Type B pancreatic cell (in vitro differentiated cells): ENCODE data around the gene ERMARD. TPM values are rescaled to one million over a fixed set of nuclear protein-coding genes. Genes with fewer than 3 reads are reported as not detected.
A peak's percentile ranks its signal among the peaks of the same experiment; 100 is the strongest.

Experiments used
- DNase-seq: peaks from one replicate; pipeline ENCODE4 v3.0.0; 2021; ENCODE audit warnings: mixed read lengths; ENCODE audit not compliant: unreplicated experiment; ENCODE audit errors: extremely low spot score
- H3K27ac Mint-ChIP-seq: 2 replicates; pipeline ENCODE4 v1.8.0; 2021; ENCODE audit warnings: mild to moderate bottlenecking, mixed read lengths
- H3K27me3 Mint-ChIP-seq: 2 replicates; pipeline ENCODE4 v1.8.0; 2021; ENCODE audit warnings: mixed read lengths
- H3K36me3 Mint-ChIP-seq: 2 replicates; pipeline ENCODE4 v1.8.0; 2021; ENCODE audit warnings: mixed read lengths
- H3K4me1 Mint-ChIP-seq: one replicate; pipeline ENCODE4 v1.8.0; 2021; ENCODE audit warnings: mixed read lengths; ENCODE audit not compliant: unreplicated experiment
- H3K4me3 Mint-ChIP-seq: 2 replicates; pipeline ENCODE4 v1.8.0; 2021; ENCODE audit warnings: mild to moderate bottlenecking, mixed read lengths
- H3K9me3 Mint-ChIP-seq: 2 replicates; pipeline ENCODE4 v1.8.0; 2021; ENCODE audit warnings: mixed read lengths
- total RNA-seq: library from RNA; stranded (reverse); gene quantifications from 2 replicates; pipeline ENCODE4 v1.2.1, GENCODE V29; 2021; ENCODE audit warnings: low replicate concordance
- TF ChIP-seq, protein P1 (sequence below): fragments of 200-600 bp; sonication (generic); conservative IDR thresholded peaks from 2 replicates; pipeline ENCODE4 v1.5.0; 2021; ENCODE audit warnings: antibody characterized with exemption, mild to moderate bottlenecking

ERMARD gene
- total RNA-seq, 1 donor from 2014 or later = 32.1 TPM

DNA sequence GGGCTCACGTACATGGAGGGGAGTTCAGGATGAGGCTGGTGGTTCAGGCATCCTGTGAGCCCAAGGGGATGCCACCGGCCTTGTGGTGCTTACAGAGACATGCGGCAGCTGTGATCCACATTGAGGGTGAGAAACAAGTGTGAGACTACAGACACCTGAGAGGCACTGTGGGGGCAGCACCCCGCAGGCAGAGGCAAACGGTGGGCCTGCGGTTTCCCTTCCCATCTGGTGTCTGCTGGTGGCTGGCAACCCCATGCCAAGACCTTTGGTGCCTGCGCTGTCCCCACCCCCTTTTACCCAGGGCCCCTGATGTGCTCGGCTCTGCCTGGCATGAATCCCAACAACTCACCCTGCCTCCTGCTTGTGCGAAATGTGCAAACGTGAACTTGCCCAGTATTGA is 42.0 kb downstream of the ERMARD start:
- DNase-seq = peak; percentile 58
- Mint-ChIP-seq H3K27me3 (peaks cover 5% of the 10 kb centered on the region), H3K36me3 (no peaks in the 10 kb centered on the region), H3K4me1 (peaks cover 15% of the 10 kb centered on the region), H3K9me3 (no peaks in the 10 kb centered on the region), H3K4me3 (peak overlapping the region; percentile 31), H3K27ac (no peak overlapping the region)
- TF ChIP-seq, protein P1, sequence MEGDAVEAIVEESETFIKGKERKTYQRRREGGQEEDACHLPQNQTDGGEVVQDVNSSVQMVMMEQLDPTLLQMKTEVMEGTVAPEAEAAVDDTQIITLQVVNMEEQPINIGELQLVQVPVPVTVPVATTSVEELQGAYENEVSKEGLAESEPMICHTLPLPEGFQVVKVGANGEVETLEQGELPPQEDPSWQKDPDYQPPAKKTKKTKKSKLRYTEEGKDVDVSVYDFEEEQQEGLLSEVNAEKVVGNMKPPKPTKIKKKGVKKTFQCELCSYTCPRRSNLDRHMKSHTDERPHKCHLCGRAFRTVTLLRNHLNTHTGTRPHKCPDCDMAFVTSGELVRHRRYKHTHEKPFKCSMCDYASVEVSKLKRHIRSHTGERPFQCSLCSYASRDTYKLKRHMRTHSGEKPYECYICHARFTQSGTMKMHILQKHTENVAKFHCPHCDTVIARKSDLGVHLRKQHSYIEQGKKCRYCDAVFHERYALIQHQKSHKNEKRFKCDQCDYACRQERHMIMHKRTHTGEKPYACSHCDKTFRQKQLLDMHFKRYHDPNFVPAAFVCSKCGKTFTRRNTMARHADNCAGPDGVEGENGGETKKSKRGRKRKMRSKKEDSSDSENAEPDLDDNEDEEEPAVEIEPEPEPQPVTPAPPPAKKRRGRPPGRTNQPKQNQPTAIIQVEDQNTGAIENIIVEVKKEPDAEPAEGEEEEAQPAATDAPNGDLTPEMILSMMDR = no peak

GRCh38 chr6:169794317-169795055 is 43.1 kb downstream of the ERMARD start:
- H3K27me3 Mint-ChIP-seq = peaks cover 5% of the 10 kb centered on the region
- peaks cover 19% of the 10 kb centered on the region for H3K4me1 Mint-ChIP-seq
- TF ChIP-seq, protein P1 = no peak
- H3K9me3 Mint-ChIP-seq = no peaks in the 10 kb centered on the region
- H3K4me3 Mint-ChIP-seq = no peak overlapping the region
- peak; percentile 63 for DNase-seq
- H3K36me3 Mint-ChIP-seq = no peaks in the 10 kb centered on the region
- no peak overlapping the region for H3K27ac Mint-ChIP-seq

DNA sequence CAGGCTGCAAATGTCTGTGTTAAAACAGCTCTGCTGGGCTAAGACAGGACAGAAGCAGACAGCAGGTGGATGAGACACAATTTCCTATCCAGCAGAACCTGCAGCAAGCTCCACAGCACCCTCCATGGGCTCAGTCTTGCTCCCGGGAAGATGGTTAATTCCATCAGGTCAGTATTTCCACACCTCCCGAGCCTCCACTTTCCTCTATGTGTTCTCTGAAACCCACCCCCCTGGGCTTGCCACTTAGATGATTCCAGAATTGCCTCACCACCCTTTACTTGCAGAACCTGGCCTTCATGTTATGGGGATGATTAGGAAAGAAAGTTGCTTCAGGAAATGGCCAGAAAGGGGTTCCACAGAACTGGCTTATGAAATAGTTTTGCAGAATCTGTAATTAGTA is 43.8 kb downstream of the ERMARD start:
- H3K27ac Mint-ChIP-seq = no peak overlapping the region
- H3K4me3 Mint-ChIP-seq = no peak overlapping the region
- TF ChIP-seq, protein P1 = no peak
- H3K4me1 Mint-ChIP-seq = peaks cover 23% of the 10 kb centered on the region
- peaks cover 5% of the 10 kb centered on the region for H3K27me3 Mint-ChIP-seq
- no peaks in the 10 kb centered on the region for H3K36me3 Mint-ChIP-seq
- peak; percentile 13 for DNase-seq
- no peaks in the 10 kb centered on the region for H3K9me3 Mint-ChIP-seq

DNA sequence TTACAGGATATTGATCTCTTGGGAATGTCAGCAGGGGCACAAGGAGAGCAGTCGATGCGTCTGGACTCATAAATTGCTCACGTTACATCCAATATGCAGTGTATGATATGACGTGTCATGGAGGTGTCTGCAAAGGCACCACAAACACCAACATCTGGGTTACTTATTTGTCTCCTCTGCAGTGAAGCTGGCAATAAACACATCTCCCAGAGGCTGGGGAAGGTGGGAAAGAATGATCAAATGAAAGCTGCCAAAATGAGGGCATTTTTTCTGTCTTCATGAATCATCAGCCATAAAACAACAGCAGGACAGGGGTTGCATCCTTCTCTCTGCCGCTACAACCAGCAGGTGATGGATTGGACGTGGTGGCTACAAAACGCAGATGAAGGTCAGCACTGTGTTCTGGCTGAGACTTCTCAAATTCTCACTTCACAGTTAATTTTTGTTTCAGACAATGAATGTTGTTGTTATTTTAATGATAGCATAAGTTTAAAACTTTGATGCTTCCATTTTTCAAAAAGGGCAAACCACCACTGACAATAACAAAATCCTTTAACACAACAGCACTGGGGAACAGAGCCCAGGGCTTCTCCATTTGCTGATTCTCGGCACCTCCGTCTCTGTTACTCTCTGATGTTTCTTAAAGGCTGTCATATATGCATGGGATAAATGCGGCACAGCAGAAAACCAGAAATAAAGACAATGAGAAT is 47.5 kb downstream of the ERMARD start:
- Mint-ChIP-seq H3K4me1 (peaks cover 19% of the 10 kb centered on the region), H3K4me3 (no peak overlapping the region), H3K9me3 (no peaks in the 10 kb centered on the region), H3K27ac (peak overlapping the region; percentile 4), H3K36me3 (no peaks in the 10 kb centered on the region), H3K27me3 (peaks cover 6% of the 10 kb centered on the region)
- TF ChIP-seq, protein P1 = no peak
- peak; percentile 27 for DNase-seq

GRCh38 chr6:169799474-169799926 is 48.1 kb downstream of the ERMARD start:
- DNase-seq = no peak
- Mint-ChIP-seq H3K27me3 (peaks cover 12% of the 10 kb centered on the region), H3K4me1 (peaks cover 19% of the 10 kb centered on the region), H3K9me3 (no peaks in the 10 kb centered on the region), H3K27ac (no peak overlapping the region), H3K36me3 (no peaks in the 10 kb centered on the region), H3K4me3 (no peak overlapping the region)
- TF ChIP-seq, protein P1 = no peak
